Smooth muscle cell (in vitro differentiated cells): ENCODE measurements around the gene YIF1A. TPM values are rescaled to one million over a fixed set of nuclear protein-coding genes. Genes with fewer than 3 reads are reported as not detected.

Experiments
- DNase-seq: peaks from one replicate; lab custom pipeline; 2025; ENCODE audit not compliant: unreplicated experiment; lab: John Stamatoyannopoulos, UW
- H2AFZ ChIP-seq: fragments of 200-600 bp; sonication (generic); 2 replicates; pipeline ENCODE4 v1.6.0; 2016; ENCODE audit warnings: antibody characterized with exemption, low read depth, mild to moderate bottlenecking
- H3F3A ChIP-seq: fragments of 200-600 bp; sonication (generic); 2 replicates; pipeline ENCODE4 v1.6.0; 2017; ENCODE audit warnings: antibody characterized with exemption, low read depth
- H3K27ac ChIP-seq: fragments of 200-600 bp; sonication (generic); 2 replicates; pipeline ENCODE4 v1.5.1; 2016; ENCODE audit warnings: low read depth, mild to moderate bottlenecking
- H3K27me3 ChIP-seq: fragments of 200-600 bp; sonication (generic); 2 replicates; pipeline ENCODE4 v1.6.1; 2016; ENCODE audit warnings: low read depth, mild to moderate bottlenecking
- H3K36me3 ChIP-seq: fragments of 200-600 bp; sonication (generic); 2 replicates; pipeline ENCODE4 v1.5.1; 2016; ENCODE audit warnings: low read depth
- H3K4me1 ChIP-seq: fragments of 200-600 bp; sonication (generic); 2 replicates; pipeline ENCODE4 v1.5.1; 2016; ENCODE audit warnings: low read depth
- H3K4me2 ChIP-seq: fragments of 200-600 bp; sonication (generic); 2 replicates; pipeline ENCODE4 v1.6.0; 2016; ENCODE audit warnings: mild to moderate bottlenecking
- H3K4me3 ChIP-seq: fragments of 200-600 bp; sonication (generic); 2 replicates; pipeline ENCODE4 v1.5.1; 2016; ENCODE audit warnings: mild to moderate bottlenecking
- H3K79me2 ChIP-seq: fragments of 200-600 bp; sonication (generic); 2 replicates; pipeline ENCODE4 v1.6.0; 2016; ENCODE audit warnings: low read depth, mild to moderate bottlenecking
- H3K9ac ChIP-seq: fragments of 200-600 bp; sonication (generic); 2 replicates; pipeline ENCODE4 v1.6.0; 2016; ENCODE audit warnings: low read depth
- H3K9me3 ChIP-seq: fragments of 200-600 bp; sonication (generic); replicated peaks from 2 replicates; pipeline ENCODE4 v1.5.1; 2016; ENCODE audit warnings: low read depth
- H4K20me1 ChIP-seq: fragments of 200-600 bp; sonication (generic); 2 replicates; pipeline ENCODE4 v1.6.0; 2016; ENCODE audit warnings: low read depth
- CTCF ChIP-seq: fragments of 200-600 bp; sonication (generic); IDR thresholded peaks from 2 replicates; pipeline ENCODE4 v1.5.1; 2017; ENCODE audit warnings: borderline replicate concordance, mild to moderate bottlenecking, antibody characterized with exemption; ENCODE audit not compliant: insufficient read depth, poor library complexity, severe bottlenecking
- WGBS: methylation state at CpG from one replicate; pipeline ENCODE4 v1.1.7; 2016; ENCODE audit warnings: low lambda C conversion rate; 5-methylcytosine and 5-hydroxymethylcytosine counted together
- polyA plus RNA-seq: library from polyadenylated mRNA; unstranded; fragments of >200 nt; fragmentation: Nextera tagmentation; extraction: Ambion mirVana; gene quantifications from 2 replicates; pipeline ENCODE4 v1.2.1, GENCODE V29; 2016
- total RNA-seq: library from RNA; depleted of rRNA; stranded (reverse); fragments of >200 nt; gene quantifications from 2 replicates; pipeline ENCODE4 v1.2.3, GENCODE V29; 2014

YIF1A gene
- total RNA-seq (110 and 195 TPM in 2 replicates), polyA plus RNA-seq (320 and 365 TPM in 2 replicates)

GRCh38 chr11:66288671-66289547 is at the start of gene YIF1A:
YIF1A (minus strand) TSS chr11:66289143; CDS start chr11:66288985, 158 bp downstream.
- peak within 1 kb of the TSS; percentile 93 for H3K27ac ChIP-seq
- TF ChIP-seq CTCF = no peak
- H3K4me2 ChIP-seq = peak within 1 kb of the TSS; percentile 86
- peak within 1 kb of the TSS; percentile 71 for H3K4me3 ChIP-seq
- H3K4me1 ChIP-seq = peaks cover 15% of the 10 kb centered on the region
- peak; percentile 94 for DNase-seq
- H2AFZ ChIP-seq = no peak within 1 kb of the TSS
- H3K9ac ChIP-seq = peak within 1 kb of the TSS; percentile 90
- WGBS = under 1% methylated on average over 63 of the region's 87 CpGs
- H3F3A ChIP-seq = no peaks in the 10 kb centered on the region
- no peaks in the 10 kb centered on the region for H3K36me3 ChIP-seq
- H3K9me3 ChIP-seq = no peaks in the 10 kb centered on the region
- peaks cover 35% of the 10 kb centered on the region for H3K79me2 ChIP-seq
- peaks cover 35% of the 10 kb centered on the region for H3K27me3 ChIP-seq
- H4K20me1 ChIP-seq = peaks cover 41% of the 10 kb centered on the region

- peak overlapping the region; percentile 95 for H3K9ac ChIP-seq
Observed at GRCh38 chr11:66337103-66337899, 48.4 kb upstream of the YIF1A start.

GRCh38 chr11:66336234-66337102 is 47.5 kb upstream of the YIF1A start, which contains the start of gene RIN1:
RIN1 (minus strand) TSS chr11:66336434; CDS start chr11:66336402, 32 bp downstream.
- Histone ChIP-seq H3K36me3 (no peaks in the 10 kb centered on the region), H3K79me2 (peaks cover 9% of the 10 kb centered on the region), H3K4me1 (peaks cover 16% of the 10 kb centered on the region), H3K9me3 (no peaks in the 10 kb centered on the region), H3K27me3 (no peaks in the 10 kb centered on the region), H2AFZ (no peak within 1 kb of the TSS), H4K20me1 (peaks cover 4% of the 10 kb centered on the region), H3F3A (peaks cover 16% of the 10 kb centered on the region), H3K4me3 (peak within 1 kb of the TSS; percentile 64), H3K4me2 (peak within 1 kb of the TSS; percentile 89), H3K27ac (peak within 1 kb of the TSS; percentile 98), H3K9ac (peak within 1 kb of the TSS; percentile 95)
- peak; percentile 71 for DNase-seq
- WGBS = 7% methylated on average over 22 of the region's 22 CpGs
- peak; percentile 24 for TF ChIP-seq CTCF

More at GRCh38 chr11:66337103-66337899, 48.4 kb upstream of the YIF1A start:
- H2AFZ ChIP-seq = no peak overlapping the region
- H3F3A ChIP-seq = peaks cover 16% of the 10 kb centered on the region
- no peaks in the 10 kb centered on the region for H3K27me3 ChIP-seq
- H3K4me3 ChIP-seq = no peak overlapping the region
- 61% methylated on average over 18 of the region's 18 CpGs for WGBS
- no peaks in the 10 kb centered on the region for H3K9me3 ChIP-seq
- H3K27ac ChIP-seq = peak overlapping the region; percentile 98
- peaks cover 11% of the 10 kb centered on the region for H3K79me2 ChIP-seq
- peaks cover 16% of the 10 kb centered on the region for H3K4me1 ChIP-seq
- TF ChIP-seq CTCF = no peak
- H3K36me3 ChIP-seq = no peaks in the 10 kb centered on the region
- peak overlapping the region; percentile 89 for H3K4me2 ChIP-seq
- no peak for DNase-seq
- peaks cover 4% of the 10 kb centered on the region for H4K20me1 ChIP-seq
